NCI-H2107 (cell line): ENCODE results near the gene ANO3.
"Not testable (repeated sequence)": the region's sequence is repeated elsewhere in the genome, so short reads cannot be mapped to it uniquely, and the experiment has no call there.

Experiments used
- DNase-seq: peaks from one replicate; lab custom pipeline; 2025; lab: John Stamatoyannopoulos, UW

ANO3 gene

DNA sequence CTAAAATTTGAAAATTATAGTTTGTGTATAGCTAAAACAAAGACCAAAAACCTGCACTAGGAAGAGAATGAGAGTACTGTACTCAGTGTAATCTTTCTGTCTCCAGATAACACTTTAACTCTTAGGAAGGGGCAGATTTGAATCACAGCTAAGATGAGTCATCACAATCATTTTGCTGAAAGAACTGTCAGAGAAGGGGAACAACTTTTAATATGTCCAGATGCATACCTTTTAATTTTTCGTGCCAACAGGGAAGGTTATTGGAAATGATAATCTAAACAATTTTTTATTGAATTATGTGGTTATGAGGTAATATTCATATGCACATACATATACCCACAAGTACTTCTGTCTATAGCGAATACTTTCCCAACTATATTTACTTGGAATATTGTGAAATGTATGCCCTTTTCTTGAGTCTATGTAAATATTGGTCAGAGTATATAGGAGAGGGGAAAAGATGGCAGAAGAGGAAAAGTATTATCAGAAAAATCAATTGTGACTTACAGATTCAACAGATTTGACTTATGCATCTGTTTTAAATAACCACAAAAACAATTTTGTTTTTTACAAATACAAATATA lies 291.2 kb downstream of the ANO3 start:
- no peak for DNase-seq

DNA sequence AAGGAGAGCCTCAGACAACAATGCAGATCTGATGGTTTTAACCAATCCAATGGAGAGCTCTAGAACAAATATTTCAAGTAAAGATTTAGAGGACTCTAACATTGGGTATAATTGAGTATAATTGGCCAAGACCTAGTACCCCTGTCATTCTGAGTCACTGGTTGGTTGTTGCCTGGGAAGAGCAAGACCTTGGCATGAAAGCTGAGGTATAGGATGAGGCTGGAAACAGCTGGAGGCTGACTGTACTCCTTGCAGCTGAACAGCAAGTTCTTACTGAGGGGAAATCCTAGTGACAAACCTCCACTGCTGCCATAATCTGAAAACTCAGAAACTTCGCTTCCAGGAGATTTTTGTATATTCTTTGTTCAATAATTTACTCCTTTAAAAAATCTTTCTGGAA lies 294.4 kb downstream of the ANO3 start:
- no peak for DNase-seq

DNA sequence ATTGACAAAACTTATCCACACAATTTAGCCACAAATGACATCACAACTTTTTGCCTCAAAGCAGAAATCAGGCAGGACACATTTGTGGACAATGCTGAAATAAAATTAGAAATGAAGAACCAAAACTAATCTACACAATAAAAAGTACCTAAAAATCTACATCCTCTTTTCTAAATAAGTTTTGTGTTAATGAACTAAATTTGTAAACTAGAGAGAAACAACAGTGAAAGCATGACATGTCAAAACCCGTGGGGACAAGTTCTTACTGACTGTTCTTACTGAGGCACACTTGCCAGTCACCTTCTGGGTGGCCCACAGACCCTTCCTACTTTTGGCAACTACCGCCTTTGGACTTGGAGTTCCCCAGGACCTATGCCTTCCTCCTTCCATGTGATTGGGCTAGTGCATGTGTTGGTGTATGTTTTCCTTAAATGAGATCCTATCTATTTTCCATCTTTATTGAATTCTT lies 300.8 kb downstream of the ANO3 start:
- no peak for DNase-seq

DNA sequence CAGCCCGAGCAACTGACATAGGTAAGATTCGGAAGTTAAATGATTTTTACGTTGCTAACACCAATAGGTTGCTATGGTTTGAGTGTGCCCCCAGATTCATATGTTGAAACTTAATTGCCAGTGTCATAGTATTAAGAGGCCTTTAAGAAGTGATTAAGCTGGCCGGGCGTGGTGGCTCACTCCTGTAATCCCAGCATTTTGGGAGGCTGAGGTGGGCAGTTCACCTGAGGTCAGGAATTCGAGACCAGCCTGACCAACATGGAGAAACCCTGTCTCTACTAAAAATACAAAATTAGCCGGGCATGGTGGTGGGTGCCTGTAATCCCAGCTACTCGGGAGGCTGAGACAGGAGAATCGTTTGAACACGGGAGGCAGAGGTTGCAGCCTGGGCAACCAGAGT lies 311.4 kb downstream of the ANO3 start:
- not testable (repeated sequence) for DNase-seq

DNA sequence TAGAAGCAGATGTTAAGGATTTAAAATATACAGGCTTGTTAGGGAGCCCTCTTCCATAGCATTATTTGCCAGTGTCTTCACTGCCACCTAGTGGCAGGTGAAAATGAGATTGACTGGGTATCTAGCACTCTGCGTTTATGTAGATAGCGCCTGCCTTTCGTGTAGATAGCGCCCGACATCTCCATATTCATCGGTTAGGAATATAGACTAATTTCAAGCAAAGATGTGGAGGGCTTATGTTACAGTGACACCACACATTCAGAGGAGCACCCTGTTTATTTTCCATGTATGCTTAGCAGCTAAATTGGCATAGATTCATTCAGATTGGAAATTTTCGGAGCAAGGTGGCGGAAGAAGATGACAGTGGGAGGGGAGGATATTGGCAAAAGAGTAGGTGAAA lies 318.0 kb downstream of the ANO3 start:
- DNase-seq, result peak; percentile 4

DNA sequence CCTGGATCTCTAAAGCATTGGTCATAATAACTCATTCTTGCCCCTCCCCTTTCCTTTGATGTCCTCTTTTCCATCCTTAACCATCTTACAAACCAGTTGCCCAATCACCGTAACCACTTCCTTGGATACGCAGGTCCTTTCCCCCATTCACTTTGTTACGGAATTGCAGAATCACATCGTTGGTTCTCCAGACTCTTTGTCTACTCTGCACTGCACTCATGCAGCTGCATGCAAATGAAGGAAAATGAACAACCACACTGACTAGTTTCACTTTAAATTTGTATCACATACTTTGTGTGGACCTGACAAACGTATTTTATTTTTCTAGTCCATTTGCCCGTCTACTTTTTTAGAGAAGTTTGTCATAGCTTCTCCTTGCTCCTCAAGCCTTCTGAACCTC lies 320.0 kb downstream of the ANO3 start:
- no peak for DNase-seq

DNA sequence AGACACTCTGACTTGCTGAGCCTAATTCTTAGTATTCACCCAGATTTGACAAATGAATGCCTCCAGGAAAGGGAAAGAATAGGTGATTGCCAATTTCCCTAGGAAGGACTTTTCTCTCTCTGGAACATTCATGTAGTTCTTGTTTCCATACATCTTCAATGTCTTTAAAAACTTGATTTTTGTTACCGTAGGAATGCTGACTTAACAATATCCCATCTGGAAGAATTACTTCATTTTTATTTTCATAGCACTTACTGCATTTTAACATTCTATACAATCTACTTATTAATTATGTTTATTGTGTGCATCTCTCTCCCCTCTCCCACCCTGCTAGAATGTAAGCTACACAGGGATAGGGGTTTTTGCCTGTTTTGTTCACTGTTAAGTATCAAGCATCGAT lies 323.4 kb downstream of the ANO3 start:
- no peak for DNase-seq

DNA sequence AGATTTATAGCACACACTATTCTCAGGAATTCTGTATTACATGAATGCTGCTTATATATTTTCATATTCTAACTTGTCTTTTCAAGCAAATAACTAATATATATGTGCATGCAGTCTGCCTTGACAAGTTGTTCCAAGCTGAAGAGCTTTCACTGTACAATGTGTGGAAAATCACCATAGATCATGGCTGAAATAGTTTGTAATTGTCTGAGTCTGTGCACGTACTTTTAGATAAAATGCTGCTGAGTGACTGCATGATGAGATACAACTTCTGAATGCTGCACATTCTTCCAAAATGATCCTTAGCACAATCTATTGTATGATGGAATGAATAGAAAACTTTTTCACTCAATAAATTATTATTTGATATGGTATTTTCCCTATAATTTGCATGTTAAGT lies 331.0 kb downstream of the ANO3 start:
- DNase-seq, result no peak

DNA sequence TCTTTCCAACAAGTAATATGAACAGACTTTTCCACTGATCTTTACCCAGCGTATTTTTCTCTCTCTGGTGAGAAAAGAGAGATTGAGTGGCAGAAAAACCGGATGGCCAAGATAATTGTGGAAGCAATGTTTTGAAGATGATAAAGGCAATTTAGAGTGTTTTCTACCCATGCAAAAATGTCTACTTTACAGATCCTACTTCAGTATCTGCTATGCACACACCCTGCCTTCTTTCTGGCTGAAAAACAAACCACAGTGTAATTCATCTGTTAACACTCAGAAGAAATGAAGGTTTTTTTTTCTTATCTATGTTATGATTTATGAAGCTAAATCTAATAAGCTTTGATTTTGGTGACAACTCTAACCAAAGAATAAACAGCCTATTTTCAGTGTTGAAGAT lies 333.1 kb downstream of the ANO3 start:
- no peak for DNase-seq

DNA sequence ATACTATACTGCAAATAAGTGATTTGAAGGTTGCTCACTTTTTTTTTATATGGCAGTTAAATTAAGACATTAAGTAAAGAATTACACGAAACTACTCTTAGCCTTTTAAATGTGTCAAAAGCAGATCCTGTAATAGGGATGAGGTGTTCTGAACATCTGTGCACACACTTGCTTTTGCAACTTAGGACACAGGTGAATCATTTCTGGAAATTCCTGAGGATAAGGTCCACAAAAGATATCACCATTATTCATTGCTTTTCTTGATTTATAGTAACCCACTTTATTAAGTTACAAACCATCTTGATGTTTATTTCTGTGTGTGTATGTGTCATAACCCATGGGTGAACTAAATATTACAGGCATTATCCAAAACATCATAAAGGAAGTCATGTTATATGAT lies 334.0 kb downstream of the ANO3 start:
- no peak for DNase-seq

DNA sequence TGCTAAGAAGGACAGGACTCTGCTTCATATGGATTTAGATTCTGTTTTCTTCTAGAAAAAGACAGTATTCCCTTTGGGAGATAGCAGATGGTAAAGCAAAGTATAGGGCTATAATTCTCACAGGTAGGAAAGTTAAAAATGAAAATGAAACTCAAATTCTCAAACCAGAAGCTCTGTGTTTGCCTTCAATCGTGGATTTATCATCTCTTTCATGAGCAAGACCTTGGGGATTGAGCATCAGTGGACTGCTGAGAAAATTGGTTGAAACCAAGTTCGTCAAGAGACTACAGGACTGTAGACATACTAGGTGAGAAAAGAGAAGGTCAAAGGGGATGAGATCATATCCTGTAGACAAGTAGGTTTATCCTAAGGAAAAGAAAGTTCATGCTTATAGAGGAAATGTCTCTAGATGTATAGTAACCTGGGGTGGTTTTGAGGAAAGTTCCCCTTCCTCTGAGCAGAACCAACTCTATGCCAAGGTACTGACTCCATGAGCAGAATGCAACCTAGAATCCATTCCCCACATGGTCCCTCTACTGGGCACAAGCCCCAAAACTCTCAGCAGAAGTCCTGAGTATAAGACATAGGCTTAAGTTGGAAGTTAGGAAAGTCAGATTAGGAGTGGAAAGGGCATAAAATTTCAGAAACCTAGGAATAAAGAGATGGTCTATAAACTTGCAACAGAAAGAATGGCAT lies 343.5 kb downstream of the ANO3 start:
- DNase-seq, result no peak

DNA sequence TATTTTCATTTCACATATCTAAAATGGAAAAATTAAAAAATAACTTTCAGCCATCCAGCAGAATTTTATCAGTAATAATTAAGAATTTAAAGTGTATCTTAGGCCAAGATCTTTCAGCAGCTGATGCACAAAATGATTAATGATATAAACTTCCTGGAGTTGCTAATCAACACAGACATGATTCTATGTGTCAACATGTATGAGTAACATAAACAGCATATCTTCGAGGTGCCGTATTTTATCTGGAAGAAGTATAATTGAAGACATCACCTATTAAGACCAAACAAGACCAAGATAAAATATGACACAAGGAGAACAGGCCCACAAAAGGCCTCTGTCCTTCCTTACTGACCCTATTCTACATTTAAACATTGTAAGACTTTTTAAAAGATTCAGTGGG lies 344.7 kb downstream of the ANO3 start:
- no peak for DNase-seq

DNA sequence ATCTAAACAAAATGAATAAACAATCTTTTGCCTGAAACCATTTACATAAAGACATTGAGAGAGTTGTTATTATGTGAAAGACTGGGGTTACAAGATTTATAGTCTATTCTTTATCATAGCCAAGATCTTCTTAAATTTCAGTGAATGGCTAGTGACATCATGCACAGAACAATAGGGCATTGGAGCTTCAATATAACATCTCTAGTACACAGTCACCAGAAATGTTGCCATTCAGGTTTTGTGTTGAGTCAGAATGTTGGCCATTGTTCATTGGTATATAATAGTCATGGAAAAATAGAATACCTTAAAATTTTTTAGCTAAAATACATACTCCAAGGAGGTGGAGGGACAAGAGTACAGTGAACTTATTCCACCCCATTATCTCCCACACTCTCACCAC lies 345.6 kb downstream of the ANO3 start:
- no peak for DNase-seq

DNA sequence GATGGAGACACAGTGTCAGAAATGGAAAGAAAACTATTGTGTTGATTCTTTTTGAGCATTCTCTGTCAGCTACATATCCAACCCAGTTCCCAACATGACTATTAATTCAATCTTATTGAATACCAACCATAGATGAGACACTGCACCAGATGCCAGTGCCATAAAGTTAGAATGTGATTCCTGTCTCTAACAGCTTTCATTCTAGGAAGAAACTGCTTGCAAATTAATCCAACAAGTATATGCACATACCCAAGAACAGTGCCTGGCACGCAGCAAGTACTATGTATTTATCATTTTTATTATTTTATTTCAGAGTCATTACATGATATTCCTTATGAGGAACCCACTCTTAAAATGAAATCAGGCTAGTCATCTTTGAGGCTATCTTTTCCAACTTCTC lies 355.4 kb downstream of the ANO3 start:
- DNase-seq, result no peak

DNA sequence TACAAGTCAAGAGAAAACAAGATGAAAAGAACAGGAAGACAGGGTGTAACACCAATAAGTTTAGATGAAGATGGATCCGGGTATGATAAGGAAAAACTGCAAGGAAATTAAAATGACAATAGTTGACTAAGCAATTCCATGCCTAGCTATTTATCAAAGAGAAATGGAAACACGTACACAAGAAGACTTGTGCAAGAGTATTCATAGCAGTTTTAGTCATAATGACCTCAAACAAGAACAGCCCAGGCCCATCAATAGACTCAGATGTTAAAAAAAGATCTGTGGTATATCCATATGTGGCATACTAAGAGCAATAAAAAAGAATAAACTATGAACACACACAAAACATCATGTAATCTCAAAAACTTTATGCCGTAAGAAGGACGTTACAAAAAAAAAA lies 356.8 kb downstream of the ANO3 start:
- no peak for DNase-seq

DNA sequence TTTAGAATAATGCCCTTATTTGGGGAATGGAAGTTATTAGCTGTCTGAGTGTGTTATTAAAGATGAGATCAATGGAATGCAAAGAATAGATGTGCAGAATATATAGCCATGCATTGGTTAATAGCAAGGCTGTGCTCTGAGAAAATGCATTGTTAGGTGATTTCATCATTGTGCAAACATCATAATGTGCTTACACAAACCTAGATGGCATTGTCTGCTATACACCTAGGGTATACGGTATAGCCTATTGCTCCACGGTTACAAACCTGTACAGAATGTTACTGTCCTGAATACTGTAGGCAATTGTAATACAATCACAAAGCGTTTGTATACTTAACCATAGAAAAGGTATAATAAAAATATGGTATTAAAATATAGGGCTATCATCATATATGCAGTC lies 364.4 kb downstream of the ANO3 start:
- no peak for DNase-seq

DNA sequence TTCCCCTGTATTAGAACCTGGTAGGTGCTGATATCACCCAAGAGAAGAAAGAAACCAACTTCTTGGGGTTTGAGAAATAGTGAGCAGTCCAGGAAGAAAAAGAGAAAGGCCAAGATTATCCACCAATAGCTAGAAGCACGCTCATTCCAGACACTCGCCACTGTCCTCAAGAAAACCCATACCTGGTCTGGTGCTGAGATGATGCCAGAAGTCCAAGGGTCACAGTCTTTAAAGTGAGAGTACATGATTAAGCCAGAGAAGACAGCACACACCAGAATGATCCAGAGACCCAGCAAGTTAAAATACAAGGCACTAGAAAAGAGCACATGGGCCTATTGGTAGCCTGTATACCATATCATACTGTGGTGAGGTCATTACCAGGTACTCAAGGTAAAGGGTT lies 366.3 kb downstream of the ANO3 start:
- DNase-seq, result no peak

DNA sequence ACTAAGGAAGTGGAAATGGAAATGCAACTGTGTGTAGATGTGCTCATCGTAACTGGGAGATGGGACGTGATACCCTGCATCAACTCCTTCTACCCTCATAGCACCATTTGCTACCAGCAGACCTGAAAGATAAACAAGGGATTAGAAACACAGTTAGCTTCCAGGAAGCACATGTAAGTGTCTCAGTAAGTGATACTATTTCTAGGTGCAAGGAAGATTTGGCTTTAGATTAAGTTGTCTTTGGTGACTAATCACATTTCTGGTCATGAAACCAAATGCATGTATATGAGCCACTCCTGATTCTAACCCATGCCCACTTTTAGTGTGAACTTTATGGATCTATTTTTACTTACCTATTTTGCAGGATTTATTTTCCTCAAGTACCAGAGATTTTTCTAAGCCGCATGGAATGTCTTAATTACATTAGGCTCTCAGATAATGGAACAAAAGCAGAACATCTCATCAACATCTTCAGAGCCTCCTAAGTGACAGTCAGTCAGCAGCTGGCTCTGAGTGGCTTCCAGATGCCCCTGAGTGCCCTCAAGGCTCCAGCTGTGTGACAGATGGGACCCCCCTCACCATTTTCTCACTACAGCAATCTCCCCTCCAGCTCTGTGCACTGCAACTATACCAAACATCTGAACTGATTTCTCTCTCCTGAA lies 368.8 kb downstream of the ANO3 start:
- no peak for DNase-seq

DNA sequence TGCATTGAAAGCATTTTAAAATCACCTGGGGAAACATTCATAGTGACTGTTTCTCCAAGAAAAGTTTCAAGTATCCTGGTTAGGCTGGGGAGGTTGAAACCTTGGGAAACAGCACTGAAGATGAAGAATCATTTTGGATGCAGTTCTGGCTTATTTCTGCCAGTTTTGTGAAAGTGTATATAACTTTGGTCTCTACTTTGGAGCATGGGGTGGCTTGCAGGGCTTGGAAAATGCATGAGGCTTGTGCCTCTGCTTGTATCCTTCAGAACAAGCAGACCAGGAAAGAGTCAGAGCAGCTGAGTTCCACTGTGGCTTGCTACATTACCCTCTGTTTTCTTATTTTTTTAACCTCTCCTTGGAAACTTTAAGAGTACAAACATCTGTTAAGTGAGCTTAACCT lies 370.5 kb downstream of the ANO3 start:
- no peak for DNase-seq

DNA sequence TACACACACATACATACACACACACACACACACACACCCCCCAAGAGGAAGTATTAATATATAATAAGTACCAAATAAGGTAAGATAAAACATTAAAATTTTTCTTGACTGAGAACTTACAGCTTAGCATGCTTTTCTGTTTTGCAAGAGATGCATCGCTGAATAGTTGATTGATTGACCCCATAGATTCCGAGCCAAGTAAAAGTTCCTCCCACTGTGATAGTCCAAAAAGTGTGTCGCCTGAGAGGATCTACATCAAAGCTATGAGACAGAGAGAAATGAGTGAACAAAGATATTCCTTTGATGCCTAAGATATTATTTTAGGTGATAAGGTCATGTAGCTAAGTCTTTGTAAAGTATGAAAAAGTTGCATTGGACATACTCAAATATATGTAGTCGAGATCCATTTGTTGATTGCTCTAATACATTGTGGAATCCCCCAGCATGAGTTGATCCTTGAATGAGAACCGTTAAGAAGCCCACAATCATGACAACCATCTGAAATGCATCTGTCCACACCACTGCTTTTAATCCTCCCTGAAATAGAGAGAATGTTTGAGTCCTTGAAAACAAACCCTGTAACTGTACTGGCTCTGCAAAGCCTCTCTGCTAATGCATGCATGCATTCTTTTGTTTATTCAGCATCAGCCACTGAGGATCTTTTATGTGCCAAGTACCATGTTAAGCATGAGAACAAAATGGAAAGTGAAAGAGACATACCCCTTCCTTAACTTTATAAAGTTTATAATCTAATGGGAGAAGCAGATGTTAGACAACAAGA lies 371.7 kb downstream of the ANO3 start:
- DNase-seq, result no peak

DNA sequence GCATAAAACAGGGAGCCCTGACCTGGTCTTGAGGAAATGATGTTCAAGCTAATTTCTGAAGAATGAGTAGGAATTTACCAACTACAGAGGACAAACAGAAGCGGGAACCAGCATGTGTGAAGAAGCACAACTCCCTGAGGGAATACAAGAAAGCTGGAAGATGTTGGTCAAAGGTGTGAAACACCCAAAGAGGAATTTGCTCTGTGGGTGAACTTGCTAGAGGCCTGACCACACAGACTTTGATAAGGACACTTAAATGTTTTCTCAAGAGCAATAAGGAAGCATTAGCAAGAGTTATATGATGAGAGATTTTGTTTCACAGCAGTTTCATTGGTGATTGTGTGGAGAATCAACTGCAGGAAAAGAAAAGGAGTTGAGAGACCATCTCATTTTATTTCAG lies 372.3 kb downstream of the ANO3 start:
- DNase-seq, result no peak

DNA sequence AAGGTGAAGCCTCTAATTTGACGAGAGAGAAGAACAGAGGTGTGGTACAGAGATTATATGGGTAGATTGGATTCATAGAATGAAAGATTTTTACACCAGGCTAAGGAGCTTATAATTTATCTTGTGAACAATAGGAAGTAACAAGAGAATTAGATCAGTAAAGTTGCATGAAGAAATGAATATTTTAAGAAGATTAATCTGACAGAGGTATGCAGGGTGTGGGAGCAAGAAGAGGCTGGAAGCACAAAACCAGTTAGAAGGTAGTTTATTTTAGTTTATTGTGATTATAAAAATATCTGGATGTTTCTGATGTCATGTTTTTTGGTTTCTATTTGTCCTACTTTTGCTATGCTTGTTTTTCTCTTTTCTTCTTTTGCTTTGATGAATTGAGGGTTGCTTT lies 374.3 kb downstream of the ANO3 start:
- DNase-seq, result no peak
